Gastroesophageal sphincter (tissue), 4 donors: ENCODE measurements around the gene MEA1. TPM values are rescaled to one million over a fixed set of nuclear protein-coding genes. Genes with fewer than 3 reads are reported as not detected.
A peak's percentile ranks its signal among the peaks of the same experiment; 100 is the strongest.

ENCODE experiments used
- ATAC-seq: fragments of 150-250 bp; one replicate; pipeline ENCODE4 v1.9.1; 2016; ENCODE audit warnings: mild to moderate bottlenecking, moderate library complexity
- H3K27ac ChIP-seq, 4 donors: fragments of 200-600 bp; sonication (generic) in 3 of 4; 1 replicate in 3 of 4; 2 replicates in 1 of 4; pipeline ENCODE4 v1.5.1; 2016 to 2019
- H3K27me3 ChIP-seq: fragments of 200-600 bp; sonication (generic); one replicate; pipeline ENCODE4 v1.5.1; 2019
- H3K36me3 ChIP-seq, 2 donors: fragments of 200-600 bp; sonication (generic); one replicate each; pipeline ENCODE4 v1.5.1; 2019; ENCODE audit warnings: control low read depth in 1 of 2
- H3K4me1 ChIP-seq, 3 donors: fragments of 200-600 bp; sonication (generic); 1 replicate in 2 of 3; 2 replicates in 1 of 3; pipeline ENCODE4 v1.5.1; 2016 to 2019; ENCODE audit warnings: control low read depth in 2 of 3
- H3K4me3 ChIP-seq, 2 donors: fragments of 200-600 bp; sonication (generic); one replicate each; pipeline ENCODE4 v1.5.1; 2019; ENCODE audit warnings: mild to moderate bottlenecking in 1 of 2, moderate library complexity in 1 of 2
- H3K9me3 ChIP-seq, 3 donors: fragments of 200-600 bp; sonication (generic); one replicate each; pipeline ENCODE4 v1.5.1; 2017 to 2019; ENCODE audit warnings: control low read depth in 2 of 3
- CTCF ChIP-seq, 4 experiments: fragments of 200-600 bp in 2 of 4; fragments of 450-650 bp in 2 of 4; sonication (generic) in 1 of 4; IDR thresholded peaks; one replicate each; pipeline ENCODE4 v1.5.1; 2017 to 2019; ENCODE audit warnings: antibody characterized with exemption in 4 of 4, mild to moderate bottlenecking in 2 of 4, moderate library complexity in 2 of 4
- EP300 ChIP-seq: sonication (generic); formaldehyde crosslinking; IDR thresholded peaks from one replicate; pipeline ENCODE4 v1.6.1; 2017; ENCODE audit warnings: antibody characterized with exemption, mild to moderate bottlenecking
- POLR2A ChIP-seq, 2 donors: fragments of 450-650 bp; IDR thresholded peaks; one replicate each; pipeline ENCODE4 v1.6.1; 2017; ENCODE audit warnings: antibody characterized with exemption in 2 of 2, mild to moderate bottlenecking in 2 of 2, moderate library complexity in 1 of 2
- POLR2AphosphoS5 ChIP-seq: sonication (generic); formaldehyde crosslinking; IDR thresholded peaks from one replicate; pipeline ENCODE4 v1.6.1; 2017; ENCODE audit warnings: antibody characterized with exemption
- WGBS, 2 donors: methylation state at CpG; one replicate each; pipeline ENCODE4 v1.1.5; 2018; ENCODE audit warnings: low coverage in 1 of 2; 5-methylcytosine and 5-hydroxymethylcytosine counted together
- total RNA-seq, 4 donors: library from RNA; depleted of rRNA; stranded (reverse); fragments of >200 nt; gene quantifications; one replicate each; pipeline ENCODE4 v1.1.0, GENCODE V29; 2016

Gene MEA1
- total RNA-seq, 4 donors from 2014 or later: 56.0 to 62.1 (median 58.3) TPM

GRCh38 chr6:43035495-43036194 lies 21.9 kb upstream of the MEA1 start:
- H3K36me3 ChIP-seq: peaks cover 0 to 97% of the 10 kb centered on the region in 2 donors
- H3K27me3 ChIP-seq: no peaks in the 10 kb centered on the region
- no peak for TF ChIP-seq POLR2AphosphoS5
- no peak for TF ChIP-seq POLR2A (IDR thresholded peaks at IDR 0.05)
- no peak for TF ChIP-seq CTCF (IDR thresholded peaks at IDR 0.05)
- no peak for TF ChIP-seq EP300
- no peak for ATAC-seq
- H3K4me1 ChIP-seq: peaks cover 0 to 13% (median 0%) of the 10 kb centered on the region in 3 donors
- WGBS, 2 donors: 15 to 100% methylated on average over 1 to 2 of the region's 4 CpGs
- no peak overlapping the region for H3K4me3 ChIP-seq
- no peaks in the 10 kb centered on the region for H3K9me3 ChIP-seq
- H3K27ac ChIP-seq: peak overlapping the region in 2 of 4 donors; percentile 2 to 40

- TF ChIP-seq POLR2AphosphoS5 (no peak), CTCF (IDR thresholded peaks at IDR 0.05) (no peak), EP300 (no peak), POLR2A (IDR thresholded peaks at IDR 0.05) (no peak)
- Histone ChIP-seq H3K4me1 (peaks cover 0 to 13% (median 0%) of the 10 kb centered on the region in 3 donors), H3K4me3 (no peak overlapping the region), H3K27me3 (no peaks in the 10 kb centered on the region), H3K27ac (no peak overlapping the region), H3K36me3 (peaks cover 2 to 98% of the 10 kb centered on the region in 2 donors), H3K9me3 (no peaks in the 10 kb centered on the region)
- 67% methylated on average over 1 of the region's 2 CpGs; no CpG with 5 or more reads in 1 of the 2 donors for WGBS, 2 donors
- ATAC-seq: no peak
Observed at GRCh38 chr6:43034190-43034525, 20.4 kb upstream of the MEA1 start.

- no peak overlapping the region for H3K4me3 ChIP-seq
- H3K36me3 ChIP-seq: peaks cover 3 to 98% of the 10 kb centered on the region in 2 donors
- WGBS, 2 donors: 85 to 100% methylated on average over 1 to 2 of the region's 2 CpGs
- H3K9me3 ChIP-seq: no peaks in the 10 kb centered on the region
- H3K4me1 ChIP-seq: peaks cover 0 to 13% (median 0%) of the 10 kb centered on the region in 3 donors
- no peaks in the 10 kb centered on the region for H3K27me3 ChIP-seq
- no peak for TF ChIP-seq CTCF (IDR thresholded peaks at IDR 0.05)
- TF ChIP-seq EP300: no peak
- no peak for ATAC-seq
- no peak overlapping the region for H3K27ac ChIP-seq
Observed at GRCh38 chr6:43033496-43034189, 19.9 kb upstream of the MEA1 start.

GRCh38 chr6:43032326-43032725 lies 18.6 kb upstream of the MEA1 start:
- H3K27ac ChIP-seq: no peak overlapping the region
- no peaks in the 10 kb centered on the region for H3K9me3 ChIP-seq
- no peaks in the 10 kb centered on the region for H3K27me3 ChIP-seq
- ATAC-seq: no peak
- no peak overlapping the region for H3K4me3 ChIP-seq
- TF ChIP-seq POLR2A (IDR thresholded peaks at IDR 0.05): no peak
- TF ChIP-seq POLR2AphosphoS5: no peak
- TF ChIP-seq CTCF (IDR thresholded peaks at IDR 0.05): no peak
- no peak for TF ChIP-seq EP300
- peaks cover 0 to 13% (median 0%) of the 10 kb centered on the region in 3 donors for H3K4me1 ChIP-seq
- H3K36me3 ChIP-seq: peaks cover 3 to 98% of the 10 kb centered on the region in 2 donors
- 82 to 89% methylated on average over 3 to 4 of the region's 4 CpGs for WGBS, 2 donors

GRCh38 chr6:43029120-43029519 lies 15.4 kb upstream of the MEA1 start:
- TF ChIP-seq POLR2AphosphoS5 (no peak), EP300 (no peak), POLR2A (IDR thresholded peaks at IDR 0.05) (no peak), CTCF (IDR thresholded peaks at IDR 0.05) (no peak)
- Histone ChIP-seq H3K4me1 (peaks cover 0 to 8% (median 0%) of the 10 kb centered on the region in 3 donors), H3K36me3 (peaks cover 3 to 99% of the 10 kb centered on the region in 2 donors), H3K27me3 (no peaks in the 10 kb centered on the region), H3K27ac (no peak overlapping the region), H3K9me3 (no peaks in the 10 kb centered on the region), H3K4me3 (no peak overlapping the region)
- ATAC-seq: no peak
- WGBS, 2 donors: 71 to 78% methylated on average over 4 to 6 of the region's 9 CpGs
